Small intestine (tissue), 7 donors: ENCODE data around the gene NCOR2. TPM values are rescaled to one million over a fixed set of nuclear protein-coding genes. Genes with fewer than 3 reads are reported as not detected.

Source experiments
- DNase-seq, 2 donors: peaks; one replicate each; pipeline versions ENCODE4 v3.0.0 to v3.0.0-alpha.2; 2013
- FAIRE-seq: peaks from 2 replicates; lab custom pipeline; 2012; peaks lifted over from hg19 to GRCh38; lab: Jason Lieb, UNC
- H3K27ac ChIP-seq, 3 donors: one replicate each; pipeline ENCODE4 v1.5.1; 2013; ENCODE audit warnings: low read length in 2 of 3, mild to moderate bottlenecking in 2 of 3, control low read depth in 1 of 3, inconsistent platforms in 1 of 3, low read depth in 1 of 3, moderate library complexity in 1 of 3
- H3K27me3 ChIP-seq, 3 donors: one replicate each; pipeline ENCODE4 v1.6.1; 2013; ENCODE audit warnings: low read length in 3 of 3, inconsistent platforms in 1 of 3; ENCODE audit not compliant: control insufficient read depth in 3 of 3, insufficient read depth in 3 of 3
- H3K36me3 ChIP-seq, 3 donors: one replicate each; pipeline ENCODE4 v1.6.1; 2013; ENCODE audit warnings: low read length in 3 of 3, inconsistent platforms in 1 of 3, low read depth in 1 of 3, mild to moderate bottlenecking in 1 of 3, moderate library complexity in 1 of 3; ENCODE audit not compliant: control insufficient read depth in 3 of 3, insufficient read depth in 2 of 3
- H3K4me1 ChIP-seq, 3 donors: one replicate each; pipeline ENCODE4 v1.6.1; 2013; ENCODE audit warnings: low read length in 2 of 3, inconsistent platforms in 1 of 3, low read depth in 1 of 3, mild to moderate bottlenecking in 1 of 3, moderate library complexity in 1 of 3; ENCODE audit not compliant: control insufficient read depth in 3 of 3, insufficient read depth in 2 of 3
- H3K4me3 ChIP-seq, 3 donors: one replicate each; pipeline ENCODE4 v1.5.1; 2013; ENCODE audit warnings: low read length in 3 of 3, control low read depth in 1 of 3, inconsistent platforms in 1 of 3, low read depth in 1 of 3, mild to moderate bottlenecking in 1 of 3, moderate library complexity in 1 of 3
- H3K9me3 ChIP-seq, 2 donors: one replicate each; pipeline ENCODE4 v1.6.1; 2013; ENCODE audit warnings: low read depth in 1 of 2, low read length in 1 of 2; ENCODE audit not compliant: control insufficient read depth in 2 of 2, insufficient read depth in 1 of 2
- WGBS, 3 donors: extraction: QIAGEN DNeasy Blood & Tissue Kit; methylation state at CpG; one replicate each; pipeline ENCODE4 v1.1.7; 2013; 5-methylcytosine and 5-hydroxymethylcytosine counted together
- polyA plus RNA-seq, 4 donors: library from polyadenylated mRNA; stranded (reverse) in 3 of 4; unstranded in 1 of 4; fragments of 200-250 nt in 3 of 4; fragments of 120-200 nt in 1 of 4; gene quantifications; one replicate each; pipeline versions ENCODE4 v1.2.1 to v1.2.3, GENCODE V29; 2013
- donor health status: healthy with polysubstance abuse.
- donor health status: control.
- donor health status: control.
- donor health status: Bipolar disorder and iron deficiency.
- donor health status: healthy.

Gene NCOR2
- polyA plus RNA-seq, 4 donors: 26.2 to 85.9 (median 40.2) TPM

DNA sequence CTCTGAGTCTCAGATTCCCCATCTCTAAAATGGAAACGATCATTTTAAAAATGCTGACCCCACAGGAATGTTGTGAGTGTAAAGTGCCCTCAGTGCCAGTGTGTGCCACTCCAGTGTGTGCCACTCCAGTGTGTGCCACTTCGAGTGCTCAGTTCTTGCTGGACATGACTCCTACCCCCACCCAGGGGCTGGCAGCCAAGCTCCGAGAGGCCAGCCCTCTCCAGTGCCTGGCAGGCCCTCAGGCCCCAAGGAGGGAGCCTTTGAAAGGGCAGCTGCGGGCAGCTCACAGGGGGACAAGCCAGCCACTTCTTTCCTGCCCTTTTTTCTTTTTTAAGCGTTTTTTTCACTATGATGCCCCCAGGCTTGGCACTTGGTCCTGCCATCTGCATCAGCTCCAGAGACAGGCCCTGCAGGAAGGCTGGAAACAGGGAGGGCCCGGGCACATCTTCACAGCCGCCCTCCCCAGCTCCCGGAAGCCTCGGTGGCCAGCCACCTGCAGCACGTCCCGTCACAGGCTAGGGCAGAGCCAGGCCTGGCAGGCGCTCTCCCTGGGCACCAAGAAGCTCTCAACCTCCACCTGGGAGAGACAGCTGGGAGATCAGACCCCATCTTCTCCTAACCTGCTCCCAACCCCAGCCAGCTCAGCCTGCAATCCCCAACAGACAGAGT lies 29.8 kb downstream of the NCOR2 start:
- 66 to 68% (median 67%) methylated on average over 11 to 12 of the region's 12 CpGs for WGBS, 3 donors
- Histone ChIP-seq H3K9me3 (no peaks in the 10 kb centered on the region), H3K4me1 (peaks cover 3 to 34% (median 6%) of the 10 kb centered on the region in 3 donors), H3K36me3 (peaks cover 0 to 53% (median 0%) of the 10 kb centered on the region in 3 donors), H3K27me3 (no peaks in the 10 kb centered on the region), H3K4me3 (no peak overlapping the region), H3K27ac (no peak overlapping the region)
- DNase-seq: no peak
- no peak for FAIRE-seq

DNA sequence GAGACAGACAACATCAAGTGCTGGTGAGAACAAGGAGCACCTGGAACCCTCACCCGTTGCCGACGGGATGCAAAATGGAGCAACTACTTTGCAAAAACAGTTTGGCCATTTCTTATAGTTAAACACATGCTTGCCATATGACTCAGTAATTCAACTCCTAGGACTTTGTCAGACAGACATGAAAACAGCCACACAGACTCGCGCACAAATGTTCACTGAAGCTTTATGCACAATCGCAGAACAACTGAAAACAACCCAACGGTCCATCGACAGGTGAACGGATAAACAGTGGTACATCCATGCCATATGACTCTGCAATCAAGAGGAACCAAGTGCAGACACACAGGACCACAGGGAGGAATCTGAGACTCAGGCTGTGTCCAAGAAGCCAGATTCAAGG lies 30.8 kb downstream of the NCOR2 start:
- no peaks in the 10 kb centered on the region for H3K27me3 ChIP-seq
- no peak overlapping the region for H3K27ac ChIP-seq
- H3K9me3 ChIP-seq: no peaks in the 10 kb centered on the region
- FAIRE-seq (no peak), DNase-seq (no peak)
- peaks cover 3 to 31% (median 6%) of the 10 kb centered on the region in 3 donors for H3K4me1 ChIP-seq
- peaks cover 0 to 55% (median 0%) of the 10 kb centered on the region in 3 donors for H3K36me3 ChIP-seq
- H3K4me3 ChIP-seq: no peak overlapping the region
- WGBS, 3 donors: 89 to 97% (median 91%) methylated on average over 9 of the region's 9 CpGs

DNA sequence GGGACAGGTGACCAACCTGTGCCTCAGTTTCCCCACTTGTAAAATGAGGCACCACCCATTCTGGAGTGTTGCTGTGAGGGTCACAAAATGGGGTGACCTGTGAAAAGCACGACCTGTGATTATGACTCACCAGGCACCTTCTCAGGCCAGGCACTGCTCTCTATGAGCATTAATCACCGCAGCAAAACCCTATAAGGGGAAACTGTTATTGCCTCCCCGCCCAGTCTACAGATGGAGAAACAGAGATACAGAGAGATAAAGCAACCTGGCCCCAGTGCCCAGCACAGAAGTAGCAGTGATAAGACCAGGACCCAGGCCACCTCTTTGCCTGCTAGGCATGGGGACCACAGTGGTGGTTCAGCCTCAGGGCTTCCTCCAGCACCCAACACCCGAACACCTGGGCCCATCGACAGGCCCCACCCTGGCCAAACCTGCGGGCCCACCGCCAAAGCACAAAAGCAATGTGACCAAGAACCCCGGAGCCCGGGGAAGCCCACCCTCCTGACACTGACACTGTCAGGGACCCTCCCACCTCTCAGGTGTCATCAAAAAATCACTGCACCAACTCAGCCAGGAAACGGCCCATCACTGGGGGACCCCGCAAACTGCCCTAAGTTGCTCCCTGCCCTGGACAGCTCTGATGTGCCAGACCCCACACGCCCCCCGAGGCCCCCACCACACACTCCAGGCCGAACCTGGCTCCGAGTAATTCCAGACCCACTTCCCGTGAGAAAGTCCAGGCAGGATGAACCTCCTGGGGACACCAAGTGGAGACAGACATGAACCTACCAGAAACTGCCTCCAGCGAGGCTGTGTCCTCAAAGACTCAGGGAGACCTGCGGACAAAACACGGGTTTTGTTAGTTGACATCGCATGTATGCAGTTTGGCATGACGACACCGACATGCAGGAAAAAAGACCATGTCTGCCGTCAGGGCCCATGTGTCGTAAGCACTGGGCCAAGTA lies 32.4 kb downstream of the NCOR2 start:
- peaks cover 3 to 31% (median 4%) of the 10 kb centered on the region in 3 donors for H3K4me1 ChIP-seq

DNA sequence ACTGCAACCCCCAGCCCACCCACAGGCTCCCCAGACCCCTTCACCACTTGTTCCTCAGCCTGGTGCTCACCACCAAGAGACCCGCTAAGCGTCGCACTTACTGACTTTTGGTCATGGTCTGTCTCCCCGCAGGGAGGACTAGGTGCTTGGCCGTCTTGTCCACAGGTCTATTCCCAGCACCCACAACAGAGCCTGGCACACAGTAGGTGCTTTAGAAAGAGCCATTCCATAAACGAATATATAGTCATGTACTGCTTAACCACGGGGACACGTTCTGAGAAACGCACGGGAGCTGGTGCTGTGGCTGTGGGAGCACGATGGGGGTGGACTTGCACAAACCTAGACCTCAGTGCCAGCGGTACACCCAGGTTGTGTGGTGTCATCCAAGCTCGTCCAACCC lies 34.0 kb downstream of the NCOR2 start:
- Histone ChIP-seq H3K27me3 (no peaks in the 10 kb centered on the region), H3K9me3 (no peaks in the 10 kb centered on the region), H3K27ac (no peak overlapping the region), H3K36me3 (peaks cover 0 to 63% (median 0%) of the 10 kb centered on the region in 3 donors), H3K4me1 (peaks cover 0 to 19% (median 3%) of the 10 kb centered on the region in 3 donors), H3K4me3 (no peak overlapping the region)
- WGBS, 3 donors: 89 to 95% (median 92%) methylated on average over 13 of the region's 13 CpGs
- DNase-seq: no peak
- no peak for FAIRE-seq

More for the DNA sequence above, 32.4 kb downstream of the NCOR2 start:
- 74 to 83% (median 79%) methylated on average over 24 of the region's 24 CpGs for WGBS, 3 donors
- H3K9me3 ChIP-seq: no peaks in the 10 kb centered on the region
- FAIRE-seq (no peak), DNase-seq (peak in 1 of 2 donors; percentile 33)
- H3K36me3 ChIP-seq: peaks cover 0 to 65% (median 0%) of the 10 kb centered on the region in 3 donors
- no peak overlapping the region for H3K27ac ChIP-seq
- no peak overlapping the region for H3K4me3 ChIP-seq
- no peaks in the 10 kb centered on the region for H3K27me3 ChIP-seq

DNA sequence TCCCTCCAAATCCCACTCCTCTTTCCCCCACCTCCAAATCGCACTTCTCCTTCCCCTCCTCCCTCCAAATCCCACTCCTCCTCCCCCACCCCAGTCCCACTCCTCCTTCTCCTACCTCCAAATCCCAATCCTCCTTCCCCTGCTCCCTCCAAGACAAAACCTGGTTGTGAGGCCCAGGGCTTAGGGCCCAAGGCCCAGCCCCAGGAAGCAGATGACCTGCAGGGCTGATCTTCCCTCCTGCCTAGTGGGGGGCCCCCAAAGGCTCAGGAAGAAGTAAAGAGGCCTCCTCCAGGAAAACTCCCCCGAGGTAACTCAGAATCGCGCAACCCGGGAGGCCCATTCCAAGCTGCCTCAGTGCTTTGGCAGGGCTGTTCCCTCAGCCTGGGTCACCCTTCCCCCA lies 34.4 kb downstream of the NCOR2 start:
- WGBS, 3 donors: 83 to 90% (median 85%) methylated on average over 5 of the region's 5 CpGs
- no peak for FAIRE-seq
- Histone ChIP-seq H3K4me1 (peaks cover 0 to 14% (median 0%) of the 10 kb centered on the region in 3 donors), H3K36me3 (peaks cover 0 to 67% (median 0%) of the 10 kb centered on the region in 3 donors), H3K9me3 (no peaks in the 10 kb centered on the region), H3K27ac (no peak overlapping the region), H3K4me3 (no peak overlapping the region), H3K27me3 (no peaks in the 10 kb centered on the region)
- no peak for DNase-seq

GRCh38 chr12:124532331-124532750 lies 35.1 kb downstream of the NCOR2 start:
- H3K36me3 ChIP-seq: peaks cover 0 to 65% (median 0%) of the 10 kb centered on the region in 3 donors
- no peak for FAIRE-seq
- H3K27me3 ChIP-seq: no peaks in the 10 kb centered on the region
- 64 to 83% (median 79%) methylated on average over 13 to 14 of the region's 14 CpGs for WGBS, 3 donors
- no peak for DNase-seq
- peaks cover 0 to 8% (median 0%) of the 10 kb centered on the region in 3 donors for H3K4me1 ChIP-seq
- H3K27ac ChIP-seq: no peak overlapping the region
- H3K9me3 ChIP-seq: no peaks in the 10 kb centered on the region
- H3K4me3 ChIP-seq: no peak overlapping the region

GRCh38 chr12:124531906-124532305 lies 35.5 kb downstream of the NCOR2 start:
- FAIRE-seq: no peak
- no peak for DNase-seq
- H3K4me1 ChIP-seq: peaks cover 0 to 6% (median 0%) of the 10 kb centered on the region in 3 donors
- H3K9me3 ChIP-seq: no peaks in the 10 kb centered on the region
- 91 to 96% (median 95%) methylated on average over 11 of the region's 11 CpGs for WGBS, 3 donors
- H3K4me3 ChIP-seq: no peak overlapping the region
- no peaks in the 10 kb centered on the region for H3K27me3 ChIP-seq
- H3K36me3 ChIP-seq: peaks cover 0 to 68% (median 0%) of the 10 kb centered on the region in 3 donors
- H3K27ac ChIP-seq: no peak overlapping the region

DNA sequence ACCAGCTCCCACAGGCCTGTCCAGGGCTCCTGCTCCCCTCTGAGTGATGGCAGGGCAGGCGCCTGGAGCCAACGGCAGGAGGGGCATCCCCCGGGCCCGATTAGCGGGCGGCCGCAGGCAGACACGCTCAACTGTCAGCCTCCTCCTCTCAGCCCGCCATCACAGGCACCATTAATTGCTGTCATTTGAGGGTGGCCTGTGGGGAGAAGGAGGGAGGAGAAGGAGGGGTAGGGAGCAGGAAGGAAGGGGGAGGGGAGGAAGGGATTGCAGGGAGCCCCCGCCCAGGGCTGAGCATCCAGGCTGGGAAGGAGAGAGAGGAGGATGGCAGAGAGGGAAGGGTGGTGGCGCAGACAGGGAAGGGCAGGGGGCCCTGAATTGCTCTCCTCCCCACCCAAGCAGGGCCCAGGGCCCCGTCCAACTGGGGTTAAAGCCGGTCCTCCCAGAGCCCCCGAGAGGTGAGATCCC lies 36.1 kb downstream of the NCOR2 start:
- WGBS, 3 donors: 58 to 91% (median 90%) methylated on average over 10 to 14 of the region's 14 CpGs
- Histone ChIP-seq H3K27ac (no peak overlapping the region), H3K4me3 (no peak overlapping the region), H3K4me1 (peaks cover 0 to 6% (median 0%) of the 10 kb centered on the region in 3 donors), H3K9me3 (no peaks in the 10 kb centered on the region), H3K27me3 (no peaks in the 10 kb centered on the region), H3K36me3 (peaks cover 0 to 69% (median 0%) of the 10 kb centered on the region in 3 donors)
- DNase-seq: no peak
- no peak for FAIRE-seq
